ENCODE data around the gene KCNE1.

- no peak for TF ChIP-seq POLR2A (IDR thresholded peaks at IDR 0.05)
- TF ChIP-seq, protein P1, sequence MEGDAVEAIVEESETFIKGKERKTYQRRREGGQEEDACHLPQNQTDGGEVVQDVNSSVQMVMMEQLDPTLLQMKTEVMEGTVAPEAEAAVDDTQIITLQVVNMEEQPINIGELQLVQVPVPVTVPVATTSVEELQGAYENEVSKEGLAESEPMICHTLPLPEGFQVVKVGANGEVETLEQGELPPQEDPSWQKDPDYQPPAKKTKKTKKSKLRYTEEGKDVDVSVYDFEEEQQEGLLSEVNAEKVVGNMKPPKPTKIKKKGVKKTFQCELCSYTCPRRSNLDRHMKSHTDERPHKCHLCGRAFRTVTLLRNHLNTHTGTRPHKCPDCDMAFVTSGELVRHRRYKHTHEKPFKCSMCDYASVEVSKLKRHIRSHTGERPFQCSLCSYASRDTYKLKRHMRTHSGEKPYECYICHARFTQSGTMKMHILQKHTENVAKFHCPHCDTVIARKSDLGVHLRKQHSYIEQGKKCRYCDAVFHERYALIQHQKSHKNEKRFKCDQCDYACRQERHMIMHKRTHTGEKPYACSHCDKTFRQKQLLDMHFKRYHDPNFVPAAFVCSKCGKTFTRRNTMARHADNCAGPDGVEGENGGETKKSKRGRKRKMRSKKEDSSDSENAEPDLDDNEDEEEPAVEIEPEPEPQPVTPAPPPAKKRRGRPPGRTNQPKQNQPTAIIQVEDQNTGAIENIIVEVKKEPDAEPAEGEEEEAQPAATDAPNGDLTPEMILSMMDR (IDR thresholded peaks at IDR 0.05) = no peak
These were observed 45.3 kb upstream of the KCNE1 start for GRCh38 chr21:34557261-34557660.
